Cardiac muscle cell (in vitro differentiated cells and primary cell): Measurements from ENCODE around the gene LOXL4. TPM values are rescaled to one million over a fixed set of nuclear protein-coding genes. Genes with fewer than 3 reads are reported as not detected.

Experiments
- DNase-seq, 2 donors: peaks; one replicate each; pipeline versions ENCODE4 v3.0.0 to v3.0.0-alpha.2; 2010 to 2017; ENCODE audit warnings: low read depth in 1 of 2, low spot score in 1 of 2
- H3K27ac ChIP-seq: fragments of 200-600 bp; sonication (generic); 2 replicates; pipeline ENCODE4 v1.5.1; 2016
- H3K27me3 ChIP-seq: fragments of 200-600 bp; sonication (generic); 2 replicates; pipeline ENCODE4 v1.6.0; 2016; ENCODE audit warnings: control low read depth
- H3K36me3 ChIP-seq: fragments of 200-600 bp; sonication (generic); 2 replicates; pipeline ENCODE4 v1.5.1; 2016; ENCODE audit warnings: control low read depth
- H3K4me1 ChIP-seq: fragments of 200-600 bp; sonication (generic); 2 replicates; pipeline ENCODE4 v1.8.1; 2017; ENCODE audit warnings: low read depth, mild to moderate bottlenecking, mixed run types
- H3K4me3 ChIP-seq: fragments of 200-600 bp; sonication (generic); 2 replicates; pipeline ENCODE4 v1.5.1; 2016; ENCODE audit warnings: mild to moderate bottlenecking
- H3K9me3 ChIP-seq: fragments of 200-600 bp; sonication (generic); 2 replicates; pipeline ENCODE4 v1.5.1; 2017; ENCODE audit warnings: low read depth, mild to moderate bottlenecking, control low read depth
- polyA plus RNA-seq: library from polyadenylated mRNA; unstranded; fragments of >200 nt; fragmentation: Nextera tagmentation; extraction: Ambion mirVana; gene quantifications from 2 replicates; pipeline ENCODE4 v1.2.1, GENCODE V29; 2016
- total RNA-seq: library from RNA; depleted of rRNA; stranded (reverse); fragments of >200 nt; gene quantifications from 2 replicates; pipeline ENCODE4 v1.2.3, GENCODE V29; 2016
- TF ChIP-seq, protein P1 (sequence below): IDR thresholded peaks from 2 replicates; pipeline ENCODE4 v1.5.1; 2012; ENCODE audit warnings: low read depth, mild to moderate bottlenecking, low read length

The LOXL4 gene
- total and polyA plus RNA-seq, 2 experiments from 2014 or later: 3.1 to 10.9 TPM

GRCh38 chr10:98201760-98202159 is 66.2 kb downstream of the LOXL4 start:
- Histone ChIP-seq H3K4me3 (no peak overlapping the region), H3K4me1 (no peaks in the 10 kb centered on the region), H3K27me3 (no peaks in the 10 kb centered on the region), H3K27ac (no peak overlapping the region), H3K36me3 (no peaks in the 10 kb centered on the region), H3K9me3 (no peaks in the 10 kb centered on the region)
- no peak for DNase-seq
- TF ChIP-seq, protein P1, sequence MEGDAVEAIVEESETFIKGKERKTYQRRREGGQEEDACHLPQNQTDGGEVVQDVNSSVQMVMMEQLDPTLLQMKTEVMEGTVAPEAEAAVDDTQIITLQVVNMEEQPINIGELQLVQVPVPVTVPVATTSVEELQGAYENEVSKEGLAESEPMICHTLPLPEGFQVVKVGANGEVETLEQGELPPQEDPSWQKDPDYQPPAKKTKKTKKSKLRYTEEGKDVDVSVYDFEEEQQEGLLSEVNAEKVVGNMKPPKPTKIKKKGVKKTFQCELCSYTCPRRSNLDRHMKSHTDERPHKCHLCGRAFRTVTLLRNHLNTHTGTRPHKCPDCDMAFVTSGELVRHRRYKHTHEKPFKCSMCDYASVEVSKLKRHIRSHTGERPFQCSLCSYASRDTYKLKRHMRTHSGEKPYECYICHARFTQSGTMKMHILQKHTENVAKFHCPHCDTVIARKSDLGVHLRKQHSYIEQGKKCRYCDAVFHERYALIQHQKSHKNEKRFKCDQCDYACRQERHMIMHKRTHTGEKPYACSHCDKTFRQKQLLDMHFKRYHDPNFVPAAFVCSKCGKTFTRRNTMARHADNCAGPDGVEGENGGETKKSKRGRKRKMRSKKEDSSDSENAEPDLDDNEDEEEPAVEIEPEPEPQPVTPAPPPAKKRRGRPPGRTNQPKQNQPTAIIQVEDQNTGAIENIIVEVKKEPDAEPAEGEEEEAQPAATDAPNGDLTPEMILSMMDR: no peak

Other genes starting within 250 kb of the LOXL4 start
- 0.30 and 3.1 TPM in 2 replicates for gene CRTAC1, start 237.6 kb downstream of the LOXL4 start, total RNA-seq
- 0.96 and 8.0 TPM in 2 replicates for gene CRTAC1, start 237.6 kb downstream of the LOXL4 start, polyA plus RNA-seq
- gene R3HCC1L, start 133.5 kb downstream of the LOXL4 start, total RNA-seq: 15.2 and 16.9 TPM in 2 replicates
- 15.8 and 23.1 TPM in 2 replicates for gene R3HCC1L, start 133.5 kb downstream of the LOXL4 start, polyA plus RNA-seq
- 22.9 and 45.1 TPM in 2 replicates for gene PYROXD2, start 147.0 kb upstream of the LOXL4 start, total RNA-seq
- gene PYROXD2, start 147.0 kb upstream of the LOXL4 start, polyA plus RNA-seq: 27.5 and 40.6 TPM in 2 replicates
- 32.1 and 58.6 TPM in 2 replicates for gene HPS1, start 178.7 kb upstream of the LOXL4 start, total RNA-seq
- gene HPS1, start 178.7 kb upstream of the LOXL4 start, polyA plus RNA-seq: 60.9 and 101 TPM in 2 replicates